Measurements from ENCODE around the gene RPRD1A.
"Not testable (repeated sequence)": the region's sequence is repeated elsewhere in the genome, so short reads cannot be mapped to it uniquely, and the experiment has no call there.

Gene RPRD1A

GRCh38 chr18:36025025-36025424 is 42.3 kb downstream of the RPRD1A start:
- no peak for DNase-seq

GRCh38 chr18:36024241-36024640 is 43.1 kb downstream of the RPRD1A start:
- DNase-seq: not testable (repeated sequence)

GRCh38 chr18:36023336-36023735 is 44.0 kb downstream of the RPRD1A start:
- DNase-seq: no peak

GRCh38 chr18:36020174-36020711 is 47.1 kb downstream of the RPRD1A start:
- DNase-seq: no peak

GRCh38 chr18:36017232-36017631 is 50.1 kb downstream of the RPRD1A start:
- DNase-seq: no peak

GRCh38 chr18:36015629-36016028 is 51.7 kb downstream of the RPRD1A start:
- DNase-seq: no peak

- DNase-seq: no peak
These were observed 54.5 kb downstream of the RPRD1A start for GRCh38 chr18:36012891-36013290.

GRCh38 chr18:36009214-36009613 is 58.1 kb downstream of the RPRD1A start:
- no peak for DNase-seq

- DNase-seq: no peak
These were observed 60.4 kb downstream of the RPRD1A start for GRCh38 chr18:36006997-36007396.

GRCh38 chr18:35999925-36000324 is 67.4 kb downstream of the RPRD1A start:
- no peak for DNase-seq

- no peak for DNase-seq
These were observed 68.4 kb downstream of the RPRD1A start for GRCh38 chr18:35998967-35999366.

- no peak for DNase-seq
These were observed 74.3 kb downstream of the RPRD1A start for GRCh38 chr18:35993013-35993412.

- no peak for DNase-seq
These were observed 75.7 kb downstream of the RPRD1A start for GRCh38 chr18:35991696-35992095.

- no peak for DNase-seq
These were observed 83.5 kb downstream of the RPRD1A start for GRCh38 chr18:35983818-35984217.

- no peak for DNase-seq
These were observed 84.2 kb downstream of the RPRD1A start for GRCh38 chr18:35983147-35983546.

GRCh38 chr18:35982409-35983114 is 84.8 kb downstream of the RPRD1A start:
- no peak for DNase-seq

- no peak for DNase-seq
These were observed 88.2 kb downstream of the RPRD1A start for GRCh38 chr18:35979112-35979511.

GRCh38 chr18:35974181-35974580 is 93.2 kb downstream of the RPRD1A start:
- no peak for DNase-seq

GRCh38 chr18:35973650-35974049 is 93.7 kb downstream of the RPRD1A start:
- no peak for DNase-seq

- DNase-seq: peak; percentile 79 to 82
These were observed 95.0 kb downstream of the RPRD1A start, which contains the start of gene RMP24 for GRCh38 chr18:35972197-35973000. TSS of gene RMP24 (plus strand) at chr18:35972679.

GRCh38 chr18:35971661-35972196 is 95.6 kb downstream of the RPRD1A start:
- no peak for DNase-seq

GRCh38 chr18:35969676-35970075 is 97.7 kb downstream of the RPRD1A start:
- DNase-seq: no peak

GRCh38 chr18:35968278-35968880 is 99.0 kb downstream of the RPRD1A start:
- no peak for DNase-seq

Measured in NCI-H187 (cell line).